ENCODE results near the gene SYNE3. TPM values are rescaled to one million over a fixed set of nuclear protein-coding genes. Genes with fewer than 3 reads are reported as not detected.

SYNE3 gene
- total and polyA plus RNA-seq, 4 donors = 3.0 to 61.5 (median 23.0) TPM

DNA sequence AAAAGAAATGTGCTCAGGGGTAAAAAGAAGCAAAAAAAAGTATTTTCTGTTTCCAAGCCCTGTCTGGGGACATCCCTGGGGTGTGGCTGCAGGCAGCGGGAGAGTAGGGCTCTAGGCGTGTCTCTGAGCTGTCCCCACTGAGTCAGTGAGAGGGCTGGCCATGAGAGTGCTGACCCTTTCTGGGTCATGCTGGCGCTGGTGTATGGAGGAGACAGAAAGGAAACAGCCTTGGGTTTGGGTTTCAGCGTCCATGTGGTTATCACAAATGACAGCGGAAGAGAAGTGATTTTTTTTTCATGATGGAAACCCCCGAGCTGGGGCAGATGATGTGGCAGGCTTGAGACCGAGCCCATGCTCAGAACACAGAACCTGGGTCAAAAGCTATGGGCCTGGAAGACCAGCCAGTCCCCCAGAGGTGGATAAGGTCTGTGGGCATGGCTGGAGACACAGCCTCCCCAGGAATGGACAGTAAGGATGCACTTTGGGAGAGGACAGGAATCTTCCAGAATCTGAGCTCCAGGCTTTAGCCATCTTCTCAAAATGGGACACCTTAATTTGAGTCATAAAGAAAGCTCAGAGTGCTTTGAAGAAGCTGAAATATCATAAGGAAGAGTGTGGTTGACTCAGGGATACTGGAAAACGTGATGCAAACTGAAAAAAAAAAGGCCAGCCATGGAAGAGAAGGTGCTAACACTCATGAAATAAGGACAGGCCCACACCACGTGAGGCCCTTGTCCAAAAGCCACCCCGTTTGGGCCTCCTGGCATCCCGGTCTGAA, 36.2 kb downstream of the SYNE3 start:
- Histone ChIP-seq H3K36me3 (ENCODE audit: control insufficient read depth in 1 of 2, insufficient read depth in 2 of 2, low read length in 1 of 2) (no peaks in the 10 kb centered on the region), H3K4me1 (ENCODE audit: control insufficient read depth in 1 of 2, insufficient read depth in 2 of 2, low read length in 2 of 2) (peaks cover 0 to 6% of the 10 kb centered on the region in 2 donors), H3K27me3 (ENCODE audit: control insufficient read depth in 1 of 2, insufficient read depth in 2 of 2, low read length in 1 of 2) (no peaks in the 10 kb centered on the region), H3K9me3 (ENCODE audit: control insufficient read depth, low read length) (no peaks in the 10 kb centered on the region), H3K4me3 (ENCODE audit: low read length in 2 of 2) (no peak overlapping the region), H3K27ac (ENCODE audit: low read depth in 1 of 2, low read length in 2 of 2) (no peak overlapping the region)
- ATAC-seq (ENCODE audit: low FRiP score) (peak; percentile 86), DNase-seq (peak; percentile 80 to 84)
- intact Hi-C loops (cut with DNase I) = loop anchor here (5.0 kb wide), 2 partner anchors 37 to 38 kb away; partner anchors contain the start of gene SYNE3 (in 2 of the 2)
- 81 to 85% methylated on average over 11 of the region's 11 CpGs for WGBS, 2 donors

DNA sequence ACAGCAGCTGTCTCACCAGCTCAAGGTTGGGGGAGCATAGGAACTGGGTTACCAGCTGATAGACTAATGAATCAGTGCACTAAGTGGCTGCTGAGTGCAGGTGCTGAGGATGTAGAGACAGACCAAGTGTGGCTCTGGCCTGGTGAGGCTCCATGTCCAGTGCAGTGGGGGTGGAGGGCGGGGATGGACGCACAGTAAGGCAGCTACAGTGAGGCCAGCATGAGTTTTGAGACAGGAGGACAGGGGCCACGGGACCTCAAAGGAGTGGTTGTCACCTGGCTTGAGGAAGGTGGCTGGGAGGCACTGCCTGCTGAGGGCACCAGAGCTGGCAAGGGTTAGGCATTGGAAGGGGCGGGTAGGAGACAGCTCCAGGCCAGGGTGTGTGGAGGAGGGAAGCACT, 37.0 kb downstream of the SYNE3 start:
- Histone ChIP-seq H3K27me3 (ENCODE audit: control insufficient read depth in 1 of 2, insufficient read depth in 2 of 2, low read length in 1 of 2) (no peaks in the 10 kb centered on the region), H3K4me3 (ENCODE audit: low read length in 2 of 2) (no peak overlapping the region), H3K4me1 (ENCODE audit: control insufficient read depth in 1 of 2, insufficient read depth in 2 of 2, low read length in 2 of 2) (peaks cover 0 to 6% of the 10 kb centered on the region in 2 donors), H3K36me3 (ENCODE audit: control insufficient read depth in 1 of 2, insufficient read depth in 2 of 2, low read length in 1 of 2) (no peaks in the 10 kb centered on the region), H3K9me3 (ENCODE audit: control insufficient read depth, low read length) (no peaks in the 10 kb centered on the region), H3K27ac (ENCODE audit: low read depth in 1 of 2, low read length in 2 of 2) (no peak overlapping the region)
- 92 to 93% methylated on average over 4 of the region's 4 CpGs for WGBS, 2 donors
- no peak for ATAC-seq (ENCODE audit: low FRiP score)
- peak in 1 of 2 donors; percentile 68 for DNase-seq
- intact Hi-C loops (cut with DNase I) = no loop called here

DNA sequence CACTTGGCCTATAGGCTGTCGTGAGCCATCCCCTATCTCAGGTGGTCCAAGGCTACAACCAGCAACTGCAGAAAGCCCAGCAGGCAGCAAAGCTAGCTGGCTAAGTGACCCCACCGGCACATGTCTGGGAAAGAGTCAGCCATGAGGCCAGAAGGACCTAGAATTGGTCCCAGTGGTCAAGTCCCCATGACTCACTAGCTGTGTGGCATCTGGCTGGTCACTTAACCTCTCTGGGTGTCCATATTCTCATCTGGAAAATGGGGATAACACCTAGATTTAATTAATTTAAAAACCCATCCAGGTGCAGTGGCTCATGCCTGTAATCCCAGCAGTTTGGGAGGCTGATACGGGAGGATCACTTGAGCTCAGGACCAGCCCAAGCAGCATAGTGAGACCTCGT, 37.6 kb downstream of the SYNE3 start:
- H3K27me3 ChIP-seq (ENCODE audit: control insufficient read depth in 1 of 2, insufficient read depth in 2 of 2, low read length in 1 of 2) = no peaks in the 10 kb centered on the region
- 97 to 99% methylated on average over 4 of the region's 4 CpGs for WGBS, 2 donors
- intact Hi-C loops (cut with DNase I) = no loop called here
- H3K4me3 ChIP-seq (ENCODE audit: low read length in 2 of 2) = no peak overlapping the region
- peaks cover 0 to 2% of the 10 kb centered on the region in 2 donors for H3K4me1 ChIP-seq (ENCODE audit: control insufficient read depth in 1 of 2, insufficient read depth in 2 of 2, low read length in 2 of 2)
- ATAC-seq (ENCODE audit: low FRiP score) (no peak), DNase-seq (no peak)
- no peak overlapping the region for H3K27ac ChIP-seq (ENCODE audit: low read depth in 1 of 2, low read length in 2 of 2)
- H3K36me3 ChIP-seq (ENCODE audit: control insufficient read depth in 1 of 2, insufficient read depth in 2 of 2, low read length in 1 of 2) = peaks cover 0 to 4% of the 10 kb centered on the region in 2 donors
- H3K9me3 ChIP-seq (ENCODE audit: control insufficient read depth, low read length) = no peaks in the 10 kb centered on the region

DNA sequence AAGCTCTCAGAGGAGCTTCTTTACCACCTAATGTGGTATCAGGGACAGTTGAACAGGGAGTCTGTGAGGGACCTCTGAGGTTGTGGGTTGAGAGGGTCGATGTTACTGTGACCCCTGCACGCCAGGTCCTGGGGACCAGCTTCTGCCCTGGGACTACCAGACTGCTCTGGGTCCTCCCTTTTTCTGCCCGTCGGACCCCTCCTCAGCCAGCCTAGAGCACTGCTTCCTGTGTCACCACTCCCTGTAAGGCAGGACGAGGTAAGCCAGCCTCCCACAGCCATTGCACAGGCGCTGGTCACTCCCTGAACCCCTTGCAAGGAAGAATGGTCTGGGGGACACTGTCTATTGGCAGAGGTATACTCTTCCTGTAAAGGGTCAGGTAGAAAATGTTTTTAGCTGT, 38.1 kb downstream of the SYNE3 start:
- no peak for ATAC-seq (ENCODE audit: low FRiP score)
- H3K27me3 ChIP-seq (ENCODE audit: control insufficient read depth in 1 of 2, insufficient read depth in 2 of 2, low read length in 1 of 2) = no peaks in the 10 kb centered on the region
- H3K27ac ChIP-seq (ENCODE audit: low read depth in 1 of 2, low read length in 2 of 2) = no peak overlapping the region
- H3K36me3 ChIP-seq (ENCODE audit: control insufficient read depth in 1 of 2, insufficient read depth in 2 of 2, low read length in 1 of 2) = peaks cover 0 to 4% of the 10 kb centered on the region in 2 donors
- intact Hi-C loops (cut with DNase I) = no loop called here
- no peaks in the 10 kb centered on the region for H3K4me1 ChIP-seq (ENCODE audit: control insufficient read depth in 1 of 2, insufficient read depth in 2 of 2, low read length in 2 of 2)
- 88% methylated on average over 6 of the region's 6 CpGs for WGBS, 2 donors
- peak in 1 of 2 donors; percentile 62 for DNase-seq
- H3K9me3 ChIP-seq (ENCODE audit: control insufficient read depth, low read length) = no peaks in the 10 kb centered on the region
- H3K4me3 ChIP-seq (ENCODE audit: low read length in 2 of 2) = no peak overlapping the region

DNA sequence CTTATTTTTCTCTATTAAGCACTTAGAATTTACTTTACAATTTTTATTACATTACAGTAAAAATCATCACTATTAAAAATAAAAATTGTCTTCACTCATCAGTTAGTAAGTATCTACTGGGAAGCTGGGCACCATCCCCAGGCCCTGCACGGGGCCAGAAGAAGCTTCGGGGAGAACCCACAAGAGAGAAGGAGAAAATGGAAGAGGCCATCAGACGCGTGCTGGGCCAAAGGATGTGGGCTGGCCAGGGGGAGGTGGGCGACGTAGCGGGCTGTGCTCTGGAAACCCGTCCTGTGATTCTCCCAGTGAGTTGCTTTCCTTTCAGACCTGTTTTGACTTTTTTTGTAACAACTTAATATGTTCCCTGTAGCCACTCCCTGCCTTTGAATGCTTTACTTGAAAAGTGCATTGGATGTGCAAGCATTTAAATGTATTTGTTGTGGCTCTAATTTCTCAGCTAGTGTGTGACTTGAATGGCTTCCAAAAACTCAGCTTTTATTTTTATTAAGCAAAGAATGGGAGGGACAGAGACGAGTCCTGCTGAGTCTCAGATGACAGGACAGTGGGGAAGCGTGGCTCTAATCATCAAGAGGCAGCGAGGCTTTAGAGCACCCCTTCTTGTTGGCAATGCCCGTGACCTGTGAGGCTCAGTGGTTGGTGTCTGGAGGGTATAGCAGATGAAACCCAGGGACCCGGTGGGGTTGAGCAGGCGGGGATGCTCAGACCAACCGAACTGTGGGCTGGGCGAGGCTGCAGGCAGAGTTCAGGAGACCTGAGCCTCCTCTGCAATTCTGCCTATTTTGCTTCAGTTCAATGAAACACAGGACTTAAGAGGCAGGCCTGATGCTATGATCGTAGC, 38.8 kb downstream of the SYNE3 start:
- ATAC-seq (ENCODE audit: low FRiP score) = no peak
- Histone ChIP-seq H3K36me3 (ENCODE audit: control insufficient read depth in 1 of 2, insufficient read depth in 2 of 2, low read length in 1 of 2) (peaks cover 0 to 4% of the 10 kb centered on the region in 2 donors), H3K27me3 (ENCODE audit: control insufficient read depth in 1 of 2, insufficient read depth in 2 of 2, low read length in 1 of 2) (no peaks in the 10 kb centered on the region), H3K9me3 (ENCODE audit: control insufficient read depth, low read length) (no peaks in the 10 kb centered on the region), H3K4me1 (ENCODE audit: control insufficient read depth in 1 of 2, insufficient read depth in 2 of 2, low read length in 2 of 2) (no peaks in the 10 kb centered on the region), H3K4me3 (ENCODE audit: low read length in 2 of 2) (no peak overlapping the region), H3K27ac (ENCODE audit: low read depth in 1 of 2, low read length in 2 of 2) (no peak overlapping the region)
- 48 to 49% methylated on average over 17 of the region's 17 CpGs for WGBS, 2 donors
- intact Hi-C loops (cut with DNase I) = no loop called here
- peak in 1 of 2 donors; percentile 63 for DNase-seq

DNA sequence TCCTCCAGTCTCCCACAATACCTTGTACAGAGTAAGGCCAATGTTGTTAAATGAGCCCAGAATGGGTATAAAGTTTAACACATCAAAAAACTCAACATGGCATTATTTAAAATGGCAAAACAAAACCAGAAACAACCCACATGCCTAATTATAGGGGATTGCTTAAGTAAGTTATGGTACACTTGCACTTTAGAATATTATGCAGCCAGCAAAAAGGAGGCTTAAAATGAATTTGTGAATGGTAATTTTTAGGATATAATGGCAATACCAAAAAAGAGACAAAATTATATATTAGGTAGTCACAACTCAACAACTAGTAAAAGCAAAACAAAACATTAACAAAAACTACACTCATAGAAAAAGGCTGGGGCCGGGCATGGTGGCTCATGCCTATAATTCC, 39.7 kb downstream of the SYNE3 start:
- Histone ChIP-seq H3K4me3 (ENCODE audit: low read length in 2 of 2) (no peak overlapping the region), H3K9me3 (ENCODE audit: control insufficient read depth, low read length) (no peaks in the 10 kb centered on the region), H3K36me3 (ENCODE audit: control insufficient read depth in 1 of 2, insufficient read depth in 2 of 2, low read length in 1 of 2) (peaks cover 0 to 4% of the 10 kb centered on the region in 2 donors), H3K27me3 (ENCODE audit: control insufficient read depth in 1 of 2, insufficient read depth in 2 of 2, low read length in 1 of 2) (no peaks in the 10 kb centered on the region), H3K27ac (ENCODE audit: low read depth in 1 of 2, low read length in 2 of 2) (no peak overlapping the region), H3K4me1 (ENCODE audit: control insufficient read depth in 1 of 2, insufficient read depth in 2 of 2, low read length in 2 of 2) (no peaks in the 10 kb centered on the region)
- 96% methylated on average over 1 of the region's 1 CpG for WGBS, 2 donors
- intact Hi-C loops (cut with DNase I) = no loop called here
- no peak for ATAC-seq (ENCODE audit: low FRiP score)
- DNase-seq = no peak

DNA sequence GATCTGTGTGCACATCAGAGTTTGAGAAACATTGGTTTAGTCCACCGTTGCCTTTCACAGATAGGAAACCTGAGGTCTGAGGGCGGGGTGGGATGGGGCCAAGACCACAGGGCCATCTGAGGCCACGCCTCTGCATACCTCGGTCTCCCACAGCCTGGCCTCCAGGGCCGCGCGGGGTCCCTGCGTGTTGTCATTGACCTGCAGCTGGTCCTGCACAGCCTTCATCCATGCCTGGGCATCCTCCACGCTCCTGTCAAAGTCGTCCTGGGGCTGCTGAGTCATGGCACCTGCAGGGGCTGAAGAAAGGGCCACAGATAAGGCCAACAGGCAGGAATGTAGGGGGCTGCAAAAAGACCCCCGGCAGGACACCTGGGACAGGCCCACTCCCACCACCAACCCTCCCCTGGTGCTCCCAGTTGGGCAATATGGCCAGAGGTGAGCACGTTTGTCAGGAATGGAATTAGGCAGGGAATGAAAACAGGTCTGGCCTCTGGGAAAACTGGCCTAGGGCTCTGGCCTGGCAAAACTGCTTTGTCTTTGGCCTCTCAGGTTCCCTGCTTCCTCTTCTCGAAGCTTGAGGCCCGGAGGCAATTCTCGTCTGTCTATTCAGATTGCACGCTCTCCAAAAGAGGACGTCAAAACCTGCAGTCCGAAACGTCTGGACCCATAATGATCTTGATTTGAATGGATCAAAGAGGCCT, 40.8 kb downstream of the SYNE3 start:
- 89 to 91% methylated on average over 19 of the region's 19 CpGs for WGBS, 2 donors
- intact Hi-C loops (cut with DNase I) = no loop called here
- no peaks in the 10 kb centered on the region for H3K4me1 ChIP-seq (ENCODE audit: control insufficient read depth in 1 of 2, insufficient read depth in 2 of 2, low read length in 2 of 2)
- ATAC-seq (ENCODE audit: low FRiP score) (no peak), DNase-seq (peak in 1 of 2 donors; percentile 68)
- H3K36me3 ChIP-seq (ENCODE audit: control insufficient read depth in 1 of 2, insufficient read depth in 2 of 2, low read length in 1 of 2) = peaks cover 0 to 4% of the 10 kb centered on the region in 2 donors
- H3K9me3 ChIP-seq (ENCODE audit: control insufficient read depth, low read length) = no peaks in the 10 kb centered on the region
- no peak overlapping the region for H3K27ac ChIP-seq (ENCODE audit: low read depth in 1 of 2, low read length in 2 of 2)
- no peak overlapping the region for H3K4me3 ChIP-seq (ENCODE audit: low read length in 2 of 2)
- H3K27me3 ChIP-seq (ENCODE audit: control insufficient read depth in 1 of 2, insufficient read depth in 2 of 2, low read length in 1 of 2) = no peaks in the 10 kb centered on the region

DNA sequence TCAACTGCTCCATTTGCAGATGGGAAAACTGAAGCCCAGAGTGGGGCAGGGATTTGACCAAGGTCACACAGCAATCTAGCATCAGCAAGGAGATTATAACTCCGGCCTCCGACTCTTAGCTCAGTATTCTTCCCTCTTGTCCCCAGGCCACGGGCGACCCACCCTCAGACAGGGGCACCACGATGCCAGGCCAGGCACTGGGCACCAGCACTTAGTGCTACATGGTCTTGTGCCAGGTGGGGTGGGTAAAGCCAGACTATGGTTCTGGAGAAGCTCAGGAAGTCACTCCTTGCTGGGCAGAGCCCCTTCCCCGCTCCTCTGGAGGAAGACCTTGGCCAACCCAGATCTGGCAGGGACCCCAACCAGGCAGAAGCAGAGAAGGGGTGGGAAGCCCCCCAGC, 41.5 kb downstream of the SYNE3 start:
- no peak for ATAC-seq (ENCODE audit: low FRiP score)
- 94 to 95% methylated on average over 6 of the region's 6 CpGs for WGBS, 2 donors
- Histone ChIP-seq H3K27ac (ENCODE audit: low read depth in 1 of 2, low read length in 2 of 2) (no peak overlapping the region), H3K4me1 (ENCODE audit: control insufficient read depth in 1 of 2, insufficient read depth in 2 of 2, low read length in 2 of 2) (no peaks in the 10 kb centered on the region), H3K4me3 (ENCODE audit: low read length in 2 of 2) (no peak overlapping the region), H3K9me3 (ENCODE audit: control insufficient read depth, low read length) (no peaks in the 10 kb centered on the region), H3K36me3 (ENCODE audit: control insufficient read depth in 1 of 2, insufficient read depth in 2 of 2, low read length in 1 of 2) (peaks cover 0 to 4% of the 10 kb centered on the region in 2 donors), H3K27me3 (ENCODE audit: control insufficient read depth in 1 of 2, insufficient read depth in 2 of 2, low read length in 1 of 2) (no peaks in the 10 kb centered on the region)
- intact Hi-C loops (cut with DNase I) = no loop called here
- DNase-seq = peak in 1 of 2 donors; percentile 63
